Measurements from ENCODE around the gene SETD4.

Gene SETD4

GRCh38 chr21:36005018-36005417 is 55.3 kb downstream of the SETD4 start:
- DNase-seq (ENCODE audit: low read depth), result no peak

GRCh38 chr21:36004441-36004840 is 55.9 kb downstream of the SETD4 start:
- DNase-seq (ENCODE audit: low read depth), result no peak

- no peak for DNase-seq (ENCODE audit: low read depth)
Observed at GRCh38 chr21:36003776-36004175, 56.5 kb downstream of the SETD4 start.

- DNase-seq (ENCODE audit: low read depth), result no peak
Observed at GRCh38 chr21:35996217-35996616, 64.1 kb downstream of the SETD4 start.

GRCh38 chr21:35995522-35996088 is 64.7 kb downstream of the SETD4 start:
- DNase-seq (ENCODE audit: low read depth), result no peak

GRCh38 chr21:35994613-35995012 is 65.7 kb downstream of the SETD4 start:
- no peak for DNase-seq (ENCODE audit: low read depth)

- no peak for DNase-seq (ENCODE audit: low read depth)
Observed at GRCh38 chr21:35993875-35994490, 66.3 kb downstream of the SETD4 start.

GRCh38 chr21:35991131-35991530 is 69.2 kb downstream of the SETD4 start:
- no peak for DNase-seq (ENCODE audit: low read depth)

- no peak for DNase-seq (ENCODE audit: low read depth)
Observed at GRCh38 chr21:35990609-35991008, 69.7 kb downstream of the SETD4 start.

GRCh38 chr21:35989138-35989735 is 71.1 kb downstream of the SETD4 start:
- no peak for DNase-seq (ENCODE audit: low read depth)

- DNase-seq (ENCODE audit: low read depth), result no peak
Observed at GRCh38 chr21:35988416-35989137, 71.7 kb downstream of the SETD4 start.

- DNase-seq (ENCODE audit: low read depth), result no peak
Observed at GRCh38 chr21:35987475-35987874, 72.9 kb downstream of the SETD4 start.

GRCh38 chr21:35984654-35985361 is 75.5 kb downstream of the SETD4 start:
- no peak for DNase-seq (ENCODE audit: low read depth)

All from activated T-cell treated with anti-CD3 and anti-CD28 coated beads for 24 hours (primary cell).